HEK293 (cell line): Measurements from ENCODE around the gene CA10.

Experiments used
- KLF1 ChIP-seq: fragments of 450-650 bp; formaldehyde crosslinking; IDR thresholded peaks from 2 replicates; pipeline ENCODE4 v1.5.1; 2016; ENCODE audit warnings: missing biosample characterization, missing genetic modification characterization
- SP7 ChIP-seq: fragments of 450-650 bp; formaldehyde crosslinking; IDR thresholded peaks from 2 replicates; pipeline ENCODE4 v1.5.1; 2016; ENCODE audit warnings: missing biosample characterization, missing genetic modification characterization
- TCF7L2 ChIP-seq: IDR thresholded peaks from 2 replicates; pipeline ENCODE4 v1.6.1; 2011; ENCODE audit warnings: low read depth, mild to moderate bottlenecking, inconsistent platforms, low read length, moderate library complexity, borderline replicate concordance
- ZBTB17 ChIP-seq: fragments of 450-650 bp; formaldehyde crosslinking; IDR thresholded peaks from 2 replicates; pipeline ENCODE4 v1.5.1; 2016; ENCODE audit warnings: missing biosample characterization, missing genetic modification characterization
- TF ChIP-seq, protein P1 (sequence below): fragments of 450-650 bp; formaldehyde crosslinking; IDR thresholded peaks from 2 replicates; pipeline ENCODE4 v1.5.1; 2016; ENCODE audit warnings: missing biosample characterization, missing genetic modification characterization
- TF ChIP-seq, protein P2 (sequence below): IDR thresholded peaks from 2 replicates; pipeline ENCODE4 v1.6.1; 2011; ENCODE audit warnings: mild to moderate bottlenecking, low read depth, low read length, borderline replicate concordance
- TF ChIP-seq, protein P3 (sequence below): fragments of 450-650 bp; formaldehyde crosslinking; IDR thresholded peaks from 2 replicates; pipeline ENCODE4 v1.5.1; 2016; ENCODE audit warnings: missing biosample characterization, missing genetic modification characterization

DNA sequence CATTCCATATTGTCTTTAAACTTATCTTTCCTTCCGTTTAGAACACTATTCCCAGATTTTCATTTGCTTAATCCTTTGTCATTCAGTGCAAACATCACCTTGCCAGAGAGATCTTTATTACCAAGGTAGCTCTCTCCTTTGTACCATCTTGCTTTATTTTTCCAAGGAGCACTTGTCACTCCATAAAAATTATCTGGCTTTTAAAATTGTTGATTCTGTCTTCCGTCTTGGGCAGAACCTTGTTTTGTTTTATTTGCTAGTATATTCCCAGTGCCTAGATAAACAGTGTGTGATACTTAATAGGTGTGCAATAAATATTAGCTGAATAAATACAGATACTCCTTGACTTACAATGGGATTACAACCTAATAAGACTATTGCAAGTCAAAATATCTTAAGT is 570.5 kb downstream of the CA10 start:
- TF ChIP-seq KLF1 (tag by site-specific recombination) (no peak), ZBTB17 (tag by site-specific recombination) (no peak), SP7 (tag by site-specific recombination) (no peak), TCF7L2 (no peak)
- TF ChIP-seq, protein P1, sequence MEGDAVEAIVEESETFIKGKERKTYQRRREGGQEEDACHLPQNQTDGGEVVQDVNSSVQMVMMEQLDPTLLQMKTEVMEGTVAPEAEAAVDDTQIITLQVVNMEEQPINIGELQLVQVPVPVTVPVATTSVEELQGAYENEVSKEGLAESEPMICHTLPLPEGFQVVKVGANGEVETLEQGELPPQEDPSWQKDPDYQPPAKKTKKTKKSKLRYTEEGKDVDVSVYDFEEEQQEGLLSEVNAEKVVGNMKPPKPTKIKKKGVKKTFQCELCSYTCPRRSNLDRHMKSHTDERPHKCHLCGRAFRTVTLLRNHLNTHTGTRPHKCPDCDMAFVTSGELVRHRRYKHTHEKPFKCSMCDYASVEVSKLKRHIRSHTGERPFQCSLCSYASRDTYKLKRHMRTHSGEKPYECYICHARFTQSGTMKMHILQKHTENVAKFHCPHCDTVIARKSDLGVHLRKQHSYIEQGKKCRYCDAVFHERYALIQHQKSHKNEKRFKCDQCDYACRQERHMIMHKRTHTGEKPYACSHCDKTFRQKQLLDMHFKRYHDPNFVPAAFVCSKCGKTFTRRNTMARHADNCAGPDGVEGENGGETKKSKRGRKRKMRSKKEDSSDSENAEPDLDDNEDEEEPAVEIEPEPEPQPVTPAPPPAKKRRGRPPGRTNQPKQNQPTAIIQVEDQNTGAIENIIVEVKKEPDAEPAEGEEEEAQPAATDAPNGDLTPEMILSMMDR (tag by site-specific recombination): no peak
- TF ChIP-seq, protein P2, sequence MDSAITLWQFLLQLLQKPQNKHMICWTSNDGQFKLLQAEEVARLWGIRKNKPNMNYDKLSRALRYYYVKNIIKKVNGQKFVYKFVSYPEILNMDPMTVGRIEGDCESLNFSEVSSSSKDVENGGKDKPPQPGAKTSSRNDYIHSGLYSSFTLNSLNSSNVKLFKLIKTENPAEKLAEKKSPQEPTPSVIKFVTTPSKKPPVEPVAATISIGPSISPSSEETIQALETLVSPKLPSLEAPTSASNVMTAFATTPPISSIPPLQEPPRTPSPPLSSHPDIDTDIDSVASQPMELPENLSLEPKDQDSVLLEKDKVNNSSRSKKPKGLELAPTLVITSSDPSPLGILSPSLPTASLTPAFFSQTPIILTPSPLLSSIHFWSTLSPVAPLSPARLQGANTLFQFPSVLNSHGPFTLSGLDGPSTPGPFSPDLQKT: no peak
- TF ChIP-seq, protein P3, sequence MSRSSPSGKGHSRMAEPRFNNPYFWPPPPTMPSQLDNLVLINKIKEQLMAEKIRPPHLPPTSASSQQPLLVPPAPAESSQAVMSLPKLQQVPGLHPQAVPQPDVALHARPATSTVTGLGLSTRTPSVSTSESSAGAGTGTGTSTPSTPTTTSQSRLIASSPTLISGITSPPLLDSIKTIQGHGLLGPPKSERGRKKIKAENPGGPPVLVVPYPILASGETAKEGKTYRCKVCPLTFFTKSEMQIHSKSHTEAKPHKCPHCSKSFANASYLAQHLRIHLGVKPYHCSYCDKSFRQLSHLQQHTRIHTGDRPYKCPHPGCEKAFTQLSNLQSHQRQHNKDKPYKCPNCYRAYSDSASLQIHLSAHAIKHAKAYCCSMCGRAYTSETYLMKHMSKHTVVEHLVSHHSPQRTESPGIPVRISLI: no peak
